Smooth muscle cell (in vitro differentiated cells): ENCODE data around the gene POLR1E. TPM values are rescaled to one million over a fixed set of nuclear protein-coding genes. Genes with fewer than 3 reads are reported as not detected.

Experiments used
- DNase-seq: peaks from one replicate; lab custom pipeline; 2025; ENCODE audit not compliant: unreplicated experiment; lab: John Stamatoyannopoulos, UW
- H2AFZ ChIP-seq: fragments of 200-600 bp; sonication (generic); 2 replicates; pipeline ENCODE4 v1.6.0; 2016; ENCODE audit warnings: antibody characterized with exemption, low read depth, mild to moderate bottlenecking
- H3F3A ChIP-seq: fragments of 200-600 bp; sonication (generic); 2 replicates; pipeline ENCODE4 v1.6.0; 2017; ENCODE audit warnings: antibody characterized with exemption, low read depth
- H3K27ac ChIP-seq: fragments of 200-600 bp; sonication (generic); 2 replicates; pipeline ENCODE4 v1.5.1; 2016; ENCODE audit warnings: low read depth, mild to moderate bottlenecking
- H3K27me3 ChIP-seq: fragments of 200-600 bp; sonication (generic); 2 replicates; pipeline ENCODE4 v1.6.1; 2016; ENCODE audit warnings: low read depth, mild to moderate bottlenecking
- H3K36me3 ChIP-seq: fragments of 200-600 bp; sonication (generic); 2 replicates; pipeline ENCODE4 v1.5.1; 2016; ENCODE audit warnings: low read depth
- H3K4me1 ChIP-seq: fragments of 200-600 bp; sonication (generic); 2 replicates; pipeline ENCODE4 v1.5.1; 2016; ENCODE audit warnings: low read depth
- H3K4me2 ChIP-seq: fragments of 200-600 bp; sonication (generic); 2 replicates; pipeline ENCODE4 v1.6.0; 2016; ENCODE audit warnings: mild to moderate bottlenecking
- H3K4me3 ChIP-seq: fragments of 200-600 bp; sonication (generic); 2 replicates; pipeline ENCODE4 v1.5.1; 2016; ENCODE audit warnings: mild to moderate bottlenecking
- H3K79me2 ChIP-seq: fragments of 200-600 bp; sonication (generic); 2 replicates; pipeline ENCODE4 v1.6.0; 2016; ENCODE audit warnings: low read depth, mild to moderate bottlenecking
- H3K9ac ChIP-seq: fragments of 200-600 bp; sonication (generic); 2 replicates; pipeline ENCODE4 v1.6.0; 2016; ENCODE audit warnings: low read depth
- H3K9me3 ChIP-seq: fragments of 200-600 bp; sonication (generic); replicated peaks from 2 replicates; pipeline ENCODE4 v1.5.1; 2016; ENCODE audit warnings: low read depth
- H4K20me1 ChIP-seq: fragments of 200-600 bp; sonication (generic); 2 replicates; pipeline ENCODE4 v1.6.0; 2016; ENCODE audit warnings: low read depth
- WGBS: methylation state at CpG from one replicate; pipeline ENCODE4 v1.1.7; 2016; ENCODE audit warnings: low lambda C conversion rate; 5-methylcytosine and 5-hydroxymethylcytosine counted together
- polyA plus RNA-seq: library from polyadenylated mRNA; unstranded; fragments of >200 nt; fragmentation: Nextera tagmentation; extraction: Ambion mirVana; gene quantifications from 2 replicates; pipeline ENCODE4 v1.2.1, GENCODE V29; 2016
- total RNA-seq: library from RNA; depleted of rRNA; stranded (reverse); fragments of >200 nt; gene quantifications from 2 replicates; pipeline ENCODE4 v1.2.3, GENCODE V29; 2014
- TF ChIP-seq, protein P1 (sequence below): fragments of 200-600 bp; sonication (generic); IDR thresholded peaks from 2 replicates; pipeline ENCODE4 v1.5.1; 2017; ENCODE audit warnings: borderline replicate concordance, mild to moderate bottlenecking, antibody characterized with exemption; ENCODE audit not compliant: insufficient read depth, poor library complexity, severe bottlenecking

The POLR1E gene, protein sequence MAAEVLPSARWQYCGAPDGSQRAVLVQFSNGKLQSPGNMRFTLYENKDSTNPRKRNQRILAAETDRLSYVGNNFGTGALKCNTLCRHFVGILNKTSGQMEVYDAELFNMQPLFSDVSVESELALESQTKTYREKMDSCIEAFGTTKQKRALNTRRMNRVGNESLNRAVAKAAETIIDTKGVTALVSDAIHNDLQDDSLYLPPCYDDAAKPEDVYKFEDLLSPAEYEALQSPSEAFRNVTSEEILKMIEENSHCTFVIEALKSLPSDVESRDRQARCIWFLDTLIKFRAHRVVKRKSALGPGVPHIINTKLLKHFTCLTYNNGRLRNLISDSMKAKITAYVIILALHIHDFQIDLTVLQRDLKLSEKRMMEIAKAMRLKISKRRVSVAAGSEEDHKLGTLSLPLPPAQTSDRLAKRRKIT
- total RNA-seq (10.9 and 16.8 TPM in 2 replicates), polyA plus RNA-seq (9.0 and 12.6 TPM in 2 replicates)

DNA sequence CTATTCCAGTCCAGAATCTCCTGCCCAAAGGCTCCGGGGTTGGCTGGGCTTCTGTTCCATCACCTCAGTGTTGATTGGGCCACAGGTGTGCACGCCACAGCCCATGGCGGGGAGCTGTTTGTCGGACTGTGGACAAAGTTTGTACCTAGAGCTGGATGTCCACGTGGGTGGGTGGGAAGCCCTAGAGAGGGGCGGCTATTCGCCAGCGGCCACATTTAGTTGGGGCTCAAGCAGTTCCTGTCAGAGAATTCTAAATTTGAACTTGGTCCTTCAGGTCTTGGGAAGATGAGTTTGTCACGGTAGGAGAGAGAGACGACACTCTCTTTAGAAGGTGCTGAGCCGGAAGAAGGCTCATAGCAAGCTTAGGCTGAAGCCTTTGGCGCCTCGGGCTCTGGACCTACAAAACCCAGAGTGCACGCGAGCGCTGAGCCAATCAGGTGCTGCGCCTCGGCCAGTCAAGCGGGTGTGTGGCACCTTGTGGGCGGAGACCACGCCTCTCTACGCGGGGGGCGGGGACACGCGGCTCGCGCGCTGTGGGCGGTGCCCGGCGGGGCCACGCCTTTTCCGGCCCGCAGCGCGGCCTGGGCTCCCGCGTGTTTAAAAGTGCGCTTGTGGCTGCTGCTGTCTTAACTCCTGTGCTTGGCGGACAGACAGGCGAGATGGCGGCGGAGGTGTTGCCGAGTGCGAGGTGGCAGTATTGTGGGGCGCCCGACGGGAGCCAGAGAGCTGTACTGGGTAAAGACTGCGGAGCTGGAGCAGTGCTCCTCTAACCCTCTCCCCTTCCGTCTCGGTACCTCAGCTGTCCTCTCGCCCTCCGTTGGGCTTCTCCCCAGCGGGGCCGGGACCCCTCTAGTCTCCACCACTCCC is at the start of gene POLR1E:
Gene POLR1E (plus strand): TSS at position 560 of the 867 bp plus-strand sequence. CDS start 100 bp downstream, at position 660.
- Histone ChIP-seq H3K4me2 (peak within 1 kb of the TSS; percentile 96), H3K27ac (peak within 1 kb of the TSS; percentile 38), H3K79me2 (no peaks in the 10 kb centered on the region), H3K27me3 (no peaks in the 10 kb centered on the region), H3K4me3 (peak within 1 kb of the TSS; percentile 60), H4K20me1 (no peaks in the 10 kb centered on the region), H3F3A (no peaks in the 10 kb centered on the region), H3K9ac (peak within 1 kb of the TSS; percentile 66), H3K9me3 (no peaks in the 10 kb centered on the region), H3K4me1 (peaks cover 12% of the 10 kb centered on the region), H2AFZ (peak within 1 kb of the TSS; percentile 68), H3K36me3 (peaks cover 1% of the 10 kb centered on the region)
- TF ChIP-seq, protein P1, sequence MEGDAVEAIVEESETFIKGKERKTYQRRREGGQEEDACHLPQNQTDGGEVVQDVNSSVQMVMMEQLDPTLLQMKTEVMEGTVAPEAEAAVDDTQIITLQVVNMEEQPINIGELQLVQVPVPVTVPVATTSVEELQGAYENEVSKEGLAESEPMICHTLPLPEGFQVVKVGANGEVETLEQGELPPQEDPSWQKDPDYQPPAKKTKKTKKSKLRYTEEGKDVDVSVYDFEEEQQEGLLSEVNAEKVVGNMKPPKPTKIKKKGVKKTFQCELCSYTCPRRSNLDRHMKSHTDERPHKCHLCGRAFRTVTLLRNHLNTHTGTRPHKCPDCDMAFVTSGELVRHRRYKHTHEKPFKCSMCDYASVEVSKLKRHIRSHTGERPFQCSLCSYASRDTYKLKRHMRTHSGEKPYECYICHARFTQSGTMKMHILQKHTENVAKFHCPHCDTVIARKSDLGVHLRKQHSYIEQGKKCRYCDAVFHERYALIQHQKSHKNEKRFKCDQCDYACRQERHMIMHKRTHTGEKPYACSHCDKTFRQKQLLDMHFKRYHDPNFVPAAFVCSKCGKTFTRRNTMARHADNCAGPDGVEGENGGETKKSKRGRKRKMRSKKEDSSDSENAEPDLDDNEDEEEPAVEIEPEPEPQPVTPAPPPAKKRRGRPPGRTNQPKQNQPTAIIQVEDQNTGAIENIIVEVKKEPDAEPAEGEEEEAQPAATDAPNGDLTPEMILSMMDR: no peak
- 6% methylated on average over 49 of the region's 56 CpGs for WGBS
- peak; percentile 85 for DNase-seq

DNA sequence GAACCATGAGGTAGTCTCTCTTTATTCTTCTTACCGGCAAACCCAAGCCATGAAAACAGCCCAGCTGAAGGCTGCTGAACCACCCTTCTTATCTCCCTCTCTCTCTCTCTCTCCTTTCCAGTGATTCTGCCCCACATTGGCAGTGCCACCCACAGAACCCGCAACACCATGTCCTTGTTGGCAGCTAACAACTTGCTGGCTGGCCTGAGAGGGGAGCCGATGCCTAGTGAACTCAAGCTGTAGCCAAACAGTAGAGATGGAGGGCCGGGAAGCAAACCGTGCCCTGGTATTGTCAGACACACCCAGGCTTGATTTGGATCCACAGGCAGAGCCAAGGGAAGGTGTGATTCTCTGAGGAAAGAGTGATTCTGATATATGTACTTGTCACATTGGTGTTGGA is 49.2 kb upstream of the POLR1E start:
- Histone ChIP-seq H2AFZ (no peak overlapping the region), H3K4me2 (no peak overlapping the region), H3K36me3 (peaks cover 10% of the 10 kb centered on the region), H3K4me1 (peaks cover 16% of the 10 kb centered on the region), H3K4me3 (no peak overlapping the region), H3K9ac (no peak overlapping the region), H3K9me3 (no peaks in the 10 kb centered on the region), H3F3A (peaks cover 7% of the 10 kb centered on the region), H4K20me1 (peaks cover 70% of the 10 kb centered on the region), H3K79me2 (peaks cover 12% of the 10 kb centered on the region), H3K27me3 (no peaks in the 10 kb centered on the region), H3K27ac (no peak overlapping the region)
- DNase-seq: no peak
- 99% methylated on average over 5 of the region's 5 CpGs for WGBS
- TF ChIP-seq, protein P1: no peak

DNA sequence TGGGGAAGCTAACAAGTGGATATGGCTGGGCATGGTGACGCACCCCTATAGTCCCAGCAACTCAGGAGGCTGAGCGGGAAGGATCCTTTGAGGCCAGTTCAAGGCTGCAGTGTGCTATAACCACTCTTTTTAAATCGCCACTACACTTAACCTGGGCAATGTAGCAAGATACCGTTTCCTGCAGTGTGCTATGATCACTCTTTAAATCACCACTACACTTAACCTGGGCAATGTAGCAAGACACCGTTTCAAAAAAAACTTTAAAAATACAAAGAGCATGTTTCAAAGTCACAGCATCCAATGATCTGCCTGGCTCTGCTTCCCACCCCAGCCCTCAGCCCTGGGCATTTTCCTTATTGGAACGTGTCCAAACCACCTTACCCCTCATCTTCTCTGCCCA is 48.7 kb upstream of the POLR1E start:
- Histone ChIP-seq H3K27ac (no peak overlapping the region), H3K4me2 (no peak overlapping the region), H3F3A (peaks cover 7% of the 10 kb centered on the region), H3K79me2 (peaks cover 12% of the 10 kb centered on the region), H3K4me3 (no peak overlapping the region), H4K20me1 (peaks cover 75% of the 10 kb centered on the region), H2AFZ (no peak overlapping the region), H3K27me3 (no peaks in the 10 kb centered on the region), H3K9me3 (no peaks in the 10 kb centered on the region), H3K4me1 (peaks cover 16% of the 10 kb centered on the region), H3K36me3 (peaks cover 10% of the 10 kb centered on the region), H3K9ac (no peak overlapping the region)
- no peak for DNase-seq
- TF ChIP-seq, protein P1: no peak
- 98% methylated on average over 6 of the region's 6 CpGs for WGBS
